GM10266 (cell line): Measurements from ENCODE around the gene CTDSPL.

Experiments used
- DNase-seq: peaks from one replicate; pipeline ENCODE4 v3.0.0; 2012; ENCODE audit errors: extremely low spot score
- TF ChIP-seq, protein P1 (sequence below): IDR thresholded peaks from 2 replicates; pipeline ENCODE4 v1.5.1; 2012; ENCODE audit warnings: mild to moderate bottlenecking, low read depth; ENCODE audit not compliant: control insufficient read depth, insufficient read depth; ENCODE audit errors: missing control alignments

Gene CTDSPL

DNA sequence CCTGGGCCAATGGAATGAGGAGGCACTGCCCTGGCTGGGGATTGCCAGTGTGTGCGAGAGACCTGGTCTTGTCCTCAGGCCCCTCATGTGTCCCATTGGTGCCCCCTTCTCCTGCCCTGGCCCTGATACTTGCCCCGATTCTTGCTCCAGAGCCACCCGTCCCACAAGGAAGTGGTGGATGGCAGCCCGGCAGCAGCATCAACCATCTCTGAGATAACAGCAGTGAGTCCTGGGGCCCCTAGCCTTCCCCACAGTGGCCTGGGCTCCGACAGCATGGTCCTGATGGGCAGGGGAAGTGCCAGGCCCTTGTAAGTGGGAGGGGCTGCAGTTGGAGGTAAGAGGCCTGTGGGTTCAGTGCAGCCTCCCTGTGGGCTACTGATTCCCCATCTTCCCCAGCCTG lies 144.4 kb downstream of the CTDSPL start:
- no peak for DNase-seq
- TF ChIP-seq, protein P1, sequence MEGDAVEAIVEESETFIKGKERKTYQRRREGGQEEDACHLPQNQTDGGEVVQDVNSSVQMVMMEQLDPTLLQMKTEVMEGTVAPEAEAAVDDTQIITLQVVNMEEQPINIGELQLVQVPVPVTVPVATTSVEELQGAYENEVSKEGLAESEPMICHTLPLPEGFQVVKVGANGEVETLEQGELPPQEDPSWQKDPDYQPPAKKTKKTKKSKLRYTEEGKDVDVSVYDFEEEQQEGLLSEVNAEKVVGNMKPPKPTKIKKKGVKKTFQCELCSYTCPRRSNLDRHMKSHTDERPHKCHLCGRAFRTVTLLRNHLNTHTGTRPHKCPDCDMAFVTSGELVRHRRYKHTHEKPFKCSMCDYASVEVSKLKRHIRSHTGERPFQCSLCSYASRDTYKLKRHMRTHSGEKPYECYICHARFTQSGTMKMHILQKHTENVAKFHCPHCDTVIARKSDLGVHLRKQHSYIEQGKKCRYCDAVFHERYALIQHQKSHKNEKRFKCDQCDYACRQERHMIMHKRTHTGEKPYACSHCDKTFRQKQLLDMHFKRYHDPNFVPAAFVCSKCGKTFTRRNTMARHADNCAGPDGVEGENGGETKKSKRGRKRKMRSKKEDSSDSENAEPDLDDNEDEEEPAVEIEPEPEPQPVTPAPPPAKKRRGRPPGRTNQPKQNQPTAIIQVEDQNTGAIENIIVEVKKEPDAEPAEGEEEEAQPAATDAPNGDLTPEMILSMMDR = no peak

DNA sequence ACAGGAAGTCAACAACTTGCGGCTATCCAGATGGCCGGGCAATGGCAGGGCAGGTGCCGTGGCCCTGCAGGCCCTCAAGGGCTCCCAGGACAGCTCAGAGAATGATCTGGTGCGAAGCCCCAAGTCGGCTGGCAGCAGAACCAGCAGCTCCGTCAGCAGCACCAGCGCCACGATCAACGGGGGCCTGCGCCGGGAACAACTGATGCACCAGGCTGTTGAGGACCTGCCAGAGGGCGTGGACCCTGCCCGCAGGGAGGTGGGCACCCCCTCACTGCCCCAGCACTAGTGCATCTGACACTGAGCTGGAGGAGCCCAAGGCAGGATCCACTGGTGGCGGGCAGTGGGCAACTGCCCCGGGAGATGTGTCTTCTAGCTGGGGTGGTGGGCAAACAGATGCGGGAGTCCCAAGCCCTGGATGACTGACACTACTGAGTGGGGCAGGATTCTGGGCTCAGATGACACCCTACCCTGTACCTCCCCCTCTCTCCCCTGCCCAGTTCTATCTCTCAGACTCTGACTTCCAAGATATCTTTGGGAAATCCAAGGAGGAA lies 144.8 kb downstream of the CTDSPL start:
- no peak for DNase-seq
- TF ChIP-seq, protein P1 = no peak

DNA sequence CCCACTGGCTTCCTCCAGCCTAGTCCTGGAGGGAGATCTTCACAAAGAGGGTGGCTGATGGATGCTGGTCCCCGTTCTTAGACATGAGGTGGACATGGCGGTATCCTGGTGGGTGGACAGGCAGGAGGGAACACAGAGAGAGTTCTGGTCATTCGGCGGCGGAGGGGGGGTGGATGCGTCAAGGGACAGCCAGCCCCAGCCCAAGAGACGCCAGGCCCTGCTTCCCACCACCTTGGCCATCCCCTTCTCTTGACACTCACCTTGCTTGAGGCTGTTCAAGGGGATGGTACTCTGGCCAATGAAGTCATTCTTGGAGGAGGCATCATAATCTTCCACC lies 146.0 kb downstream of the CTDSPL start:
- DNase-seq = no peak
- TF ChIP-seq, protein P1 = no peak

DNA sequence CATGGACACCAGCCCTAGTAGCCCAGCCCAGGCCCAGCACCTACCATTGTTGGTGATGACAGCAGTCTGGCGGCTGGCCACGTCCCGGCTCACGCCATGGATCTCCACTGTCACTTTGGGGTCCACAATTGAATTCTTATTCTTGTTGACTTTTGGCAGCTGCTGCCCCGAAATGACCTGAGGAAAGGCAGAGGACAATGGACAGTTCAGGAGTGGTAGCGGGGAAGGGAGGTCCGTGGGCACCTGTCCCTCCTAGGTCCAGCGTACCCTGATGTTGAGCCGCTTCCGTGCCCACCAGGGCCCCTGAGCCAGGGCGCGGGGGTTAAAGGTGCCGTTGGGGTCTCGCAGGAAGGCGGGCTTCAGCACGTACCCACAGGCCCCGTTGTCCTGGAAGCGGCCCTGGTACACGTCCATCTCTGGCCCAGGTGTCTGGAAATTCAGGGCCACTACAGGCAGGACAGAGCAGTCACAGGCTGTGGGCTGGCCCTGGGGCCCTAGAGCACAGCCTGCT lies 146.6 kb downstream of the CTDSPL start:
- no peak for DNase-seq
- TF ChIP-seq, protein P1 = no peak

DNA sequence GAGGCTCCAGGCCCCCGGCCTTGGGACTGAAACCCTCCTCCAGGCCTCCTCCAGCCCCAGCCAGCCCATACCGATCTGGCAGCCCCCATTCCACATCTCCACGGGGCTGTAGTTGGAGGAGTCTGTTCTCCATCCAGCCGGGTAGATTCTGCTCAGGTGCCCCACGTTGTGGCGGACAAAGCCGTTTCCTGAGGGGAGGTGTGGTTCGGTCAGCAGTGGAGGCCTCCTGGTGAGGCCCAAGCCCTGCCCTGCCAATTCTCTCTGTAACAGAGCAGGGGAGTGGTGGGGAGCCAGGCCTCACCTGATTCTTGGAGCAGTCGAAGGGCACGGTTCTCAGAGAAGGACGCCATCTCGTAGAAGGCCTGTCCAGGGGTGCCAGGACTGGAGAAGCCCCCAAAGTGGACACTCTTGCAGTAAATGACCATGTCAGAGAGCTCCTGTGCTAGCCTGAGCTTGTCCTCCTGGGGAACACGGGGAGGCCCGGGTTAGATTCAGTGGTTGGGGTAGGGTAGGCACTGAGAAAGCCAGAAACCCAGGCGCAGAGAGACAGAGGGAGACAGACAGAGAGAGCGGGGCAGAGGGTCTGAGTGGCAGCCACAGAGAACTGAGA lies 147.4 kb downstream of the CTDSPL start:
- TF ChIP-seq, protein P1 = no peak
- DNase-seq = no peak

DNA sequence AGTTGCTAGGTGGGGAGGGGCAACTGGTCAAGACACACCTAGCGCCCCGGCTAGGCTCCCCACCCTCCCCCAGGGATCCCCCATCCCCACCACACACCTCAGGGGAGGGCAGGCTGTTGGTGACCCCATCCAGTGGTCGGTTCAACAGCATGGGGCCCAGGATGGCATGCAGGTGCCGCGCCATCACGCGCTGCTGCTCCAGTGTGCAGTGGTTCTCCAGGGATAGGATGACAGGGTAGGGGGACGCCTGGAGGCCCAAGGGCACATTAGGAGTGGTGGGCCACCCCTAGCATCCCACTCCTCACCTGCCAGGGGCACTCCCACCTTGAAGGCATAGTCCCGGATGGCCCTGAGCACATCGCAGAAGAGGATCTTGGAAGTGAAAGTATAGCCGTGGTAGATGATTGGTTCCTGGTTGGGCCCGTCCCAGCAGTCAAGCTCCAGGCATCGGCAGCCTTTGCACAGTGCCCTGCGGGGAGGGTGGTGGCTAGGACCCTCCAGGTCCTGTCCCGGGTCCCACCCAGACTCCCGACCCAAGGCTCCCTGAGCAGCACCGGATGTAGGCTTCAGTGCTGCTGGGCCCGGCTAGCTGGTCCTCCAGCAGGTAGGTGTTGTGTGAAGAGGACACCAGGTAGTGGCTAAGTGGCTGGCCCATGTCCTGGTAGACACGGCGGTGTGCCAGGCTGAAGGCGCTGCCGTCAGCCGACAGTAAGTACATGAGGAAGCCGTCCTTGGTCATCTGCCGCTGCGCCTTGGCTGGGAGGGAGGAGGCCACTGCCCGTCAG lies 148.3 kb downstream of the CTDSPL start:
- TF ChIP-seq, protein P1 = no peak
- no peak for DNase-seq

DNA sequence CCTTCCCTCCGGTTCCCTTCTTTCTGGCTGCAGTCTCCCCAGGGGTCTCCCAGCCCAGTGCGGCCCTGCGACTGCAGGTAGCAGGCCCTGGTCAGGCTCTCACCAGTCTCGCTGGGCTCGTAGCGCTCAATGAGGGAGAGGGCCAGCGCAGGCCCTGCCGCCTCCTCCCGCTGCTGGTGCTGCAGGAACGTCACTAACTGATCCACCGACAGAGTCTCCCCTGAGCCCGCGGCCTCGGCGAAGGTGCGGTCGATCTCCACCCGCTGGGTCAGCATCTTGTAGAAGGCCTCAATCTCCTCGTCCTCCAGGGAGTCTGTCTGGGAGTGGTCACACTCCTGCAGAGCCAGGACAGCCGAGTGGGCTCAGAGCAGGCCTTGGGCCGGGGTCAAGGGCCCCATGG lies 149.4 kb downstream of the CTDSPL start:
- no peak for DNase-seq
- TF ChIP-seq, protein P1 = no peak
